ENCODE measurements around the gene PLPP2.

DNA sequence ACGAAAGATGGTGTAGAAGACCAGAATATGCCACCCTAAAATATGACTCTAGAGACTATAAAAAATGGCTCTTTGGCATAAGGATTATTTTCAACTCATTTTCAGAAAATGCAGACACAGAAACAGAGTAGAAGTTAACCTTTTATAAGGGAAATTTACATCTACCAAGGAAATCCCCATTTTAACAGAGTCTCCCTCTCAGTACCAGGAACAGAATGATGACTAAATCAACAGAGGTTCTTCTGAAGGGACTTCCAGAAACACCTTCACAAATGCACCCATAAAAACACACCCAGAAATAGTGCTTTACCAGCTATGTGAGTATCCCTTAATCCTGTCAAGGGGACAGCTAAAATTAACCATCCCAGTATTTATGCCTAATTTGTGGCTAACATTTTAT is 29.1 kb downstream of the PLPP2 start:
- TF ChIP-seq, protein P1, sequence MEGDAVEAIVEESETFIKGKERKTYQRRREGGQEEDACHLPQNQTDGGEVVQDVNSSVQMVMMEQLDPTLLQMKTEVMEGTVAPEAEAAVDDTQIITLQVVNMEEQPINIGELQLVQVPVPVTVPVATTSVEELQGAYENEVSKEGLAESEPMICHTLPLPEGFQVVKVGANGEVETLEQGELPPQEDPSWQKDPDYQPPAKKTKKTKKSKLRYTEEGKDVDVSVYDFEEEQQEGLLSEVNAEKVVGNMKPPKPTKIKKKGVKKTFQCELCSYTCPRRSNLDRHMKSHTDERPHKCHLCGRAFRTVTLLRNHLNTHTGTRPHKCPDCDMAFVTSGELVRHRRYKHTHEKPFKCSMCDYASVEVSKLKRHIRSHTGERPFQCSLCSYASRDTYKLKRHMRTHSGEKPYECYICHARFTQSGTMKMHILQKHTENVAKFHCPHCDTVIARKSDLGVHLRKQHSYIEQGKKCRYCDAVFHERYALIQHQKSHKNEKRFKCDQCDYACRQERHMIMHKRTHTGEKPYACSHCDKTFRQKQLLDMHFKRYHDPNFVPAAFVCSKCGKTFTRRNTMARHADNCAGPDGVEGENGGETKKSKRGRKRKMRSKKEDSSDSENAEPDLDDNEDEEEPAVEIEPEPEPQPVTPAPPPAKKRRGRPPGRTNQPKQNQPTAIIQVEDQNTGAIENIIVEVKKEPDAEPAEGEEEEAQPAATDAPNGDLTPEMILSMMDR (conservative IDR thresholded peaks at IDR 0.05), result no peak
- no peak for TF ChIP-seq EZH2 (IDR thresholded peaks at IDR 0.05; ENCODE audit: low read depth)

All from PC-9 (cell line).